ENCODE results near the gene EDA. TPM values are rescaled to one million over a fixed set of nuclear protein-coding genes. Genes with fewer than 3 reads are reported as not detected.

EDA gene
- total and polyA plus RNA-seq, 10 donors: 0.28 to 7.2 (median 3.3) TPM

DNA sequence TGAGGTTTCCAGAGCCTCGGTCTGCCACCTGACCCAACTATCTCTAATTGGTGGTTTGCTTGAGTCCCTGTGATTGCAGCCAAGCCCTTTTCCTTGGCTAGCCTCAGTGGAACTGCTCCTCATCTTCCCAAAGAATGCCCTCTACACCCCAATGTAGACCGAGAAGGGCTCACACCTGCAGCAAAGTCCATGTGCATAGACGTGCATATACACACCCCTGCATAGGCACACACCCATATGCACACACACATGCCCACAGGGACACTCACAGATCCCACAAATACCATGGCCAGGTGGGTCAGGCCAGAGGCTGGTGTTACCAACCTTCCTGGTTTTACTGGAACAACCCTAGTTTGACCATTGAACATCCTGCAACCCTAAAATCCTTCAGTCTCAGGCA is 433.5 kb downstream of the EDA start:
- WGBS, 5 donors: 66 to 100% (median 85%) methylated on average over 1 to 3 of the region's 3 CpGs
- TF ChIP-seq POLR2AphosphoS5 (IDR thresholded peaks at IDR 0.05): no peak
- TF ChIP-seq, protein P1, sequence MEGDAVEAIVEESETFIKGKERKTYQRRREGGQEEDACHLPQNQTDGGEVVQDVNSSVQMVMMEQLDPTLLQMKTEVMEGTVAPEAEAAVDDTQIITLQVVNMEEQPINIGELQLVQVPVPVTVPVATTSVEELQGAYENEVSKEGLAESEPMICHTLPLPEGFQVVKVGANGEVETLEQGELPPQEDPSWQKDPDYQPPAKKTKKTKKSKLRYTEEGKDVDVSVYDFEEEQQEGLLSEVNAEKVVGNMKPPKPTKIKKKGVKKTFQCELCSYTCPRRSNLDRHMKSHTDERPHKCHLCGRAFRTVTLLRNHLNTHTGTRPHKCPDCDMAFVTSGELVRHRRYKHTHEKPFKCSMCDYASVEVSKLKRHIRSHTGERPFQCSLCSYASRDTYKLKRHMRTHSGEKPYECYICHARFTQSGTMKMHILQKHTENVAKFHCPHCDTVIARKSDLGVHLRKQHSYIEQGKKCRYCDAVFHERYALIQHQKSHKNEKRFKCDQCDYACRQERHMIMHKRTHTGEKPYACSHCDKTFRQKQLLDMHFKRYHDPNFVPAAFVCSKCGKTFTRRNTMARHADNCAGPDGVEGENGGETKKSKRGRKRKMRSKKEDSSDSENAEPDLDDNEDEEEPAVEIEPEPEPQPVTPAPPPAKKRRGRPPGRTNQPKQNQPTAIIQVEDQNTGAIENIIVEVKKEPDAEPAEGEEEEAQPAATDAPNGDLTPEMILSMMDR (IDR thresholded peaks at IDR 0.05 in 8 of 11, conservative IDR thresholded peaks at IDR 0.05 in 3 of 11): no peak
- no peak for TF ChIP-seq POLR2A (IDR thresholded peaks at IDR 0.05)

DNA sequence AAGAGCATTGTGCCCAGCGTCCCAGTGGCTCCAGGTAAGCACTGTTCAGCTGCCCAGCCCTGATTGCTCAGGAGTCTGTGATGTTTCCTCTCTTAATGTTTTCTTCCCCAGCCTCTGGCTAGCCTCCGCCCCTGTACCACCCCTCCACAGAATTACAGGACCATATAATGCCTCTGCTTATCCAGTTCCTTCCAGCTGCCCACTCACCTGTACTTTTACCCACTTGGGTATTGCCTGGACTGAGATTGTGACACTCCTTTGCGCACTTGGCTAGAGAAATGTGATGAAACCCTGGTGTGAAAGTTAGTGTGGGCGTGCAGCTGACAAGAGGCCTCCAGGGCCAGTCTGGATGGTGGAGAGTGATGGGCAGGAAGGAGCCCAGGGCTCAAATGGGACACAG is 434.0 kb downstream of the EDA start, which contains the start of gene AWAT2:
Gene AWAT2, minus strand, starts transcription at position 14 of the 400 bp plus-strand sequence. Its CDS starts 6 bp downstream, at position 8.
- no peaks in the 10 kb centered on the region for H3K36me3 ChIP-seq
- intact Hi-C loops (cut with DNase I; ENCODE audit: low total_unique reads): no loop called here
- peaks cover 0 to 14% (median 0%) of the 10 kb centered on the region in 7 donors for H3K27me3 ChIP-seq (replicated peaks in 1 of 7)
- H3K4me1 ChIP-seq: no peaks in the 10 kb centered on the region
- H3K9me3 ChIP-seq: no peaks in the 10 kb centered on the region
- no peak within 1 kb of the TSS for H3K27ac ChIP-seq
- H3K4me3 ChIP-seq: no peak within 1 kb of the TSS
- WGBS, 5 donors: 47 to 95% (median 81%) methylated on average over 3 to 4 of the region's 4 CpGs
- TF ChIP-seq POLR2AphosphoS5 (IDR thresholded peaks at IDR 0.05): no peak
- TF ChIP-seq, protein P1 (IDR thresholded peaks at IDR 0.05 in 8 of 11, conservative IDR thresholded peaks at IDR 0.05 in 3 of 11): no peak
- no peak for TF ChIP-seq POLR2A (IDR thresholded peaks at IDR 0.05)
- no peak for DNase-seq

More for the DNA sequence above, 433.5 kb downstream of the EDA start:
- Histone ChIP-seq H3K9me3 (no peaks in the 10 kb centered on the region), H3K27ac (no peak overlapping the region), H3K36me3 (no peaks in the 10 kb centered on the region), H3K27me3 (replicated peaks in 1 of 7) (peaks cover 0 to 14% (median 0%) of the 10 kb centered on the region in 7 donors), H3K4me3 (no peak overlapping the region), H3K4me1 (no peaks in the 10 kb centered on the region)
- no peak for DNase-seq
- intact Hi-C loops (cut with DNase I; ENCODE audit: low total_unique reads): no loop called here

DNA sequence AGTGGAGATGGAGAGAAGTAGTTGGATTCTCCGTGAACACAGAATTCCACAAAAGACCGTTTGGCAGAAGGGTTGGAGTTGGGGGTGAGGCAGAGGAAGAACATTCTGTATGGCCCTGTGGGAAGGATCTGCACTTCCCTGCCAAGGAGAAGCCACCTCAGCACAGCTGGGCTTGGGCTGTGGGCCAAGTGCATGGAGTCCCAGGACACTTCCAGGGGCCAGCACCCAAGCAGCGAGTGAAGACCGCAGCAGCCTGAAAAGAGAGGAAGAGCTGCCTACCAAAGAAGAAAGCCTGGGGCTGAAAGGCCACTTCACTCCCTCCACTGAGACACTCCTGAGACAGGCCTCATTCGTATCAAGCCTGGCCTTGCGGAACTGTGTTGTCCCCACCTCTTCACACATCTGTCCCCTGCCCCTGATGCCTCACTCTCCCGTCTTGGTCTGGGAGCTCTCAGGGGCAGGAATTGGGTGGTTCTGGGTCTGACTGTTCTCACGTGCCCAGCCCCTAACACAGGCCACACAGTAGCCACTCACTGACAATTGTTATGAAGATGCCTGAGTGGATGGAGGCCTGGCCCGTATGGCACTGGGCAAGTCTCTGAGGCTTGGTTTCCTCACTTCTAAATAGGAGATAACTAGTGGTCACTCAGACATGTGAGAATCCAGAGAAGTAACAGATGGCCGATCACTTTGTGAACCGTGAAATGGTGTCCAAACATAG is 437.1 kb downstream of the EDA start:
- WGBS, 5 donors: 70 to 91% (median 85%) methylated on average over 9 to 11 of the region's 11 CpGs
- H3K9me3 ChIP-seq: no peaks in the 10 kb centered on the region

DNA sequence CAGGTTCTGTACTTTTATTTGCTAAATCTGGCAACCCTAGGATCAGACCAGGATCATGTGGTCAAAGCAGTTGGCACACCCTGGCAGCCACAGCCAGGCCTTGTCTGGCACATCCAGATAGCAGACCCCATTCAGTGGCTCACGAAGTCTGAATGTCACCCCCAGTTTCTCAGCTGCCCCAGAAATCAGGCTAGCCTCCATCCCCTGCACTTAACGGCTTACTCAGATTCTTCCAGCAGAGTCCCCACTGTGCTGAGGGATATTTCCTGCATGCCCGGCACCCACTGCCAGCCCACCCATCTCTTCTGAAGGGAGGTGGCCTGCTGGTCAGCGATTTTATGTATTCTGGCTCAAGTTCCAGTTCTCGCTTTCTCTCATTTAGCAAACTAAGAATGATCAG is 438.5 kb downstream of the EDA start:
- no peak overlapping the region for H3K27ac ChIP-seq
- no peaks in the 10 kb centered on the region for H3K4me1 ChIP-seq
- DNase-seq: no peak
- no peak overlapping the region for H3K4me3 ChIP-seq
- 68 to 89% (median 85%) methylated on average over 5 of the region's 5 CpGs for WGBS, 5 donors
- H3K36me3 ChIP-seq: no peaks in the 10 kb centered on the region
- H3K9me3 ChIP-seq: no peaks in the 10 kb centered on the region
- TF ChIP-seq POLR2AphosphoS5 (IDR thresholded peaks at IDR 0.05) (no peak), POLR2A (IDR thresholded peaks at IDR 0.05) (no peak)
- TF ChIP-seq, protein P1 (IDR thresholded peaks at IDR 0.05 in 8 of 11, conservative IDR thresholded peaks at IDR 0.05 in 3 of 11): no peak
- H3K27me3 ChIP-seq (replicated peaks in 1 of 7): peaks cover 0 to under 1% (median 0%) of the 10 kb centered on the region in 7 donors
- intact Hi-C loops (cut with DNase I; ENCODE audit: low total_unique reads): no loop called here

More for the DNA sequence above, 437.1 kb downstream of the EDA start:
- H3K4me3 ChIP-seq: no peak overlapping the region
- intact Hi-C loops (cut with DNase I; ENCODE audit: low total_unique reads): no loop called here
- no peak overlapping the region for H3K27ac ChIP-seq
- no peaks in the 10 kb centered on the region for H3K36me3 ChIP-seq
- TF ChIP-seq, protein P1 (IDR thresholded peaks at IDR 0.05 in 8 of 11, conservative IDR thresholded peaks at IDR 0.05 in 3 of 11): no peak
- TF ChIP-seq POLR2A (IDR thresholded peaks at IDR 0.05): no peak
- TF ChIP-seq POLR2AphosphoS5 (IDR thresholded peaks at IDR 0.05): no peak
- peaks cover 0 to 9% (median 0%) of the 10 kb centered on the region in 7 donors for H3K27me3 ChIP-seq (replicated peaks in 1 of 7)
- H3K4me1 ChIP-seq: no peaks in the 10 kb centered on the region
- no peak for DNase-seq
